ENCODE data around the gene CDIP1.

CDIP1 gene

GRCh38 chr16:4471869-4472268 lies 66.7 kb downstream of the CDIP1 start:
- no peak overlapping the region for H3K9ac ChIP-seq
- H3K79me2 ChIP-seq (ENCODE audit: insufficient read depth, low read depth), result peaks cover 3% of the 10 kb centered on the region; the same call in 1 of the 2 replicates
- H3K4me1 ChIP-seq (ENCODE audit: low read depth, poor library complexity, severe bottlenecking), result peaks cover 8% of the 10 kb centered on the region
- H3K4me3 ChIP-seq (IDR thresholded peaks at IDR 0.05; ENCODE audit: insufficient read depth, low read depth, low read length), result no peak overlapping the region
- H2AFZ ChIP-seq (ENCODE audit: low read depth), result no peak overlapping the region
- H3K27ac ChIP-seq, result no peak overlapping the region
- H3K27me3 ChIP-seq (ENCODE audit: insufficient read depth, low read depth), result no peaks in the 10 kb centered on the region
- H3K36me3 ChIP-seq (ENCODE audit: insufficient read depth), result no peaks in the 10 kb centered on the region
- no peak overlapping the region for H3K4me2 ChIP-seq
- no peaks in the 10 kb centered on the region for H4K20me1 ChIP-seq (ENCODE audit: insufficient read depth)
- no peak for TF ChIP-seq CTCF (conservative IDR thresholded peaks at IDR 0.05; ENCODE audit: low read depth, low read length)

- no peaks in the 10 kb centered on the region for H3K27me3 ChIP-seq (ENCODE audit: insufficient read depth, low read depth)
- no peak overlapping the region for H3K4me3 ChIP-seq (IDR thresholded peaks at IDR 0.05; ENCODE audit: insufficient read depth, low read depth, low read length)
- H2AFZ ChIP-seq (ENCODE audit: low read depth), result no peak overlapping the region
- H3K4me1 ChIP-seq (ENCODE audit: low read depth, poor library complexity, severe bottlenecking), result no peaks in the 10 kb centered on the region
- H3K27ac ChIP-seq, result no peak overlapping the region
- H3K36me3 ChIP-seq (ENCODE audit: insufficient read depth), result no peaks in the 10 kb centered on the region
- H4K20me1 ChIP-seq (ENCODE audit: insufficient read depth), result no peaks in the 10 kb centered on the region
- no peaks in the 10 kb centered on the region for H3K79me2 ChIP-seq (ENCODE audit: insufficient read depth, low read depth)
- H3K9ac ChIP-seq, result no peak overlapping the region
- TF ChIP-seq CTCF (conservative IDR thresholded peaks at IDR 0.05; ENCODE audit: low read depth, low read length), result no peak
- H3K4me2 ChIP-seq, result no peak overlapping the region
Measured at GRCh38 chr16:4468972-4469371, 69.6 kb downstream of the CDIP1 start.

GRCh38 chr16:4467916-4468315 lies 70.7 kb downstream of the CDIP1 start:
- Histone ChIP-seq H4K20me1 (ENCODE audit: insufficient read depth) (no peaks in the 10 kb centered on the region), H3K4me3 (IDR thresholded peaks at IDR 0.05; ENCODE audit: insufficient read depth, low read depth, low read length) (no peak overlapping the region), H2AFZ (ENCODE audit: low read depth) (no peak overlapping the region), H3K79me2 (ENCODE audit: insufficient read depth, low read depth) (no peaks in the 10 kb centered on the region), H3K4me1 (ENCODE audit: low read depth, poor library complexity, severe bottlenecking) (no peaks in the 10 kb centered on the region), H3K27me3 (ENCODE audit: insufficient read depth, low read depth) (no peaks in the 10 kb centered on the region), H3K4me2 (no peak overlapping the region), H3K36me3 (ENCODE audit: insufficient read depth) (no peaks in the 10 kb centered on the region), H3K27ac (no peak overlapping the region), H3K9ac (no peak overlapping the region)
- no peak for TF ChIP-seq CTCF (conservative IDR thresholded peaks at IDR 0.05; ENCODE audit: low read depth, low read length)

- H4K20me1 ChIP-seq (ENCODE audit: insufficient read depth), result no peaks in the 10 kb centered on the region
- no peaks in the 10 kb centered on the region for H3K36me3 ChIP-seq (ENCODE audit: insufficient read depth)
Measured at GRCh38 chr16:4465977-4466779, 72.4 kb downstream of the CDIP1 start.

More at GRCh38 chr16:4465977-4466779, 72.4 kb downstream of the CDIP1 start:
- Histone ChIP-seq H3K9ac (no peak overlapping the region), H3K79me2 (ENCODE audit: insufficient read depth, low read depth) (no peaks in the 10 kb centered on the region), H3K4me3 (IDR thresholded peaks at IDR 0.05; ENCODE audit: insufficient read depth, low read depth, low read length) (no peak overlapping the region), H3K4me1 (ENCODE audit: low read depth, poor library complexity, severe bottlenecking) (no peaks in the 10 kb centered on the region), H3K4me2 (no peak overlapping the region), H3K27me3 (ENCODE audit: insufficient read depth, low read depth) (no peaks in the 10 kb centered on the region), H3K27ac (no peak overlapping the region), H2AFZ (ENCODE audit: low read depth) (no peak overlapping the region)
- no peak for TF ChIP-seq CTCF (conservative IDR thresholded peaks at IDR 0.05; ENCODE audit: low read depth, low read length)

Measured in KMS-11 (cell line).